CD14-positive monocyte (primary cell): ENCODE results near the gene RUNDC3A. TPM values are rescaled to one million over a fixed set of nuclear protein-coding genes. Genes with fewer than 3 reads are reported as not detected.
"Not testable (repeated sequence)": the region's sequence is repeated elsewhere in the genome, so short reads cannot be mapped to it uniquely, and the experiment has no call there.

Experiments used
- DNase-seq, 3 donors: peaks; one replicate each; pipeline ENCODE4 v3.0.0-alpha.2; 2011 to 2022
- H2AFZ ChIP-seq: 2 replicates; pipeline ENCODE4 v1.6.0; 2012; ENCODE audit warnings: mild to moderate bottlenecking, low read depth, low read length, inconsistent platforms; ENCODE audit not compliant: insufficient read depth, poor library complexity, severe bottlenecking
- H3K27ac ChIP-seq, 2 donors: 1 replicate in 1 of 2; 2 replicates in 1 of 2; pipeline ENCODE4 v1.5.1; 2012 to 2013; ENCODE audit warnings: low read length in 2 of 2, control low read depth in 1 of 2, inconsistent platforms in 1 of 2, low read depth in 1 of 2, mild to moderate bottlenecking in 1 of 2
- H3K27me3 ChIP-seq, 2 donors: one replicate each; pipeline versions ENCODE4 v1.6.0 to v1.6.1; 2011 to 2013; ENCODE audit warnings: low read length in 2 of 2; ENCODE audit not compliant: control insufficient read depth in 2 of 2, insufficient read depth in 2 of 2
- H3K36me3 ChIP-seq, 2 donors: replicated peaks in 1 of 2; 1 replicate in 1 of 2; 2 replicates in 1 of 2; pipeline versions ENCODE4 v1.5.1 to v1.6.1; 2012 to 2013; ENCODE audit warnings: low read length in 2 of 2, control low read depth in 1 of 2, inconsistent platforms in 1 of 2, mild to moderate bottlenecking in 1 of 2; ENCODE audit not compliant: insufficient read depth in 2 of 2, control insufficient read depth in 1 of 2
- H3K4me1 ChIP-seq, 2 donors: 1 replicate in 1 of 2; 2 replicates in 1 of 2; pipeline versions ENCODE4 v1.5.1 to v1.6.1; 2012 to 2013; ENCODE audit warnings: low read length in 2 of 2, control low read depth in 1 of 2, inconsistent platforms in 1 of 2, mild to moderate bottlenecking in 1 of 2, moderate library complexity in 1 of 2; ENCODE audit not compliant: insufficient read depth in 2 of 2, control insufficient read depth in 1 of 2
- H3K4me2 ChIP-seq: replicated peaks from 2 replicates; pipeline ENCODE3; 2012; ENCODE audit warnings: low read length, moderate library complexity, mild to moderate bottlenecking; ENCODE audit not compliant: poor library complexity, severe bottlenecking; ENCODE audit errors: extremely low read depth
- H3K4me3 ChIP-seq, 3 experiments: fragments of 200-600 bp in 1 of 3; sonication (generic) in 1 of 3; replicated peaks in 1 of 3; 1 replicate in 2 of 3; 2 replicates in 1 of 3; pipeline ENCODE4 v1.5.1; 2011 to 2013; ENCODE audit warnings: low read length in 3 of 3, mild to moderate bottlenecking in 3 of 3, control low read depth in 2 of 3, low read depth in 2 of 3, inconsistent platforms in 1 of 3, moderate library complexity in 1 of 3
- H3K79me2 ChIP-seq: 2 replicates; pipeline ENCODE4 v1.6.0; 2012; ENCODE audit warnings: mild to moderate bottlenecking, control low read depth, inconsistent platforms, low read length, moderate library complexity; ENCODE audit not compliant: insufficient read depth
- H3K9ac ChIP-seq: 2 replicates; pipeline ENCODE4 v1.6.0; 2017; ENCODE audit warnings: low read length, mild to moderate bottlenecking; ENCODE audit not compliant: insufficient read depth, poor library complexity, severe bottlenecking
- H3K9me3 ChIP-seq, 2 donors: replicated peaks in 1 of 2; 1 replicate in 1 of 2; 2 replicates in 1 of 2; pipeline versions ENCODE4 v1.5.1 to v1.6.1; 2012 to 2013; ENCODE audit warnings: low read length in 2 of 2, control low read depth in 1 of 2; ENCODE audit not compliant: control insufficient read depth in 1 of 2, insufficient read depth in 1 of 2
- H4K20me1 ChIP-seq: 2 replicates; pipeline ENCODE4 v1.6.0; 2012; ENCODE audit warnings: mild to moderate bottlenecking, low read length, control low read depth, moderate library complexity; ENCODE audit not compliant: insufficient read depth
- H3K27ac Mint-ChIP-seq, 7 donors: one replicate each; pipeline ENCODE4 v1.8.0; 2020; ENCODE audit warnings: mild to moderate bottlenecking in 7 of 7, mixed read lengths in 7 of 7, moderate library complexity in 6 of 7, inconsistent platforms in 2 of 7
- H3K27me3 Mint-ChIP-seq, 3 donors: one replicate each; pipeline ENCODE4 v1.8.0; 2021 to 2022; ENCODE audit warnings: low read depth in 3 of 3, mild to moderate bottlenecking in 3 of 3, mixed read lengths in 3 of 3, moderate library complexity in 3 of 3, inconsistent platforms in 1 of 3
- H3K36me3 Mint-ChIP-seq, 2 donors: one replicate each; pipeline ENCODE4 v1.8.0; 2020; ENCODE audit warnings: mixed read lengths in 2 of 2, inconsistent platforms in 1 of 2, mild to moderate bottlenecking in 1 of 2
- H3K4me1 Mint-ChIP-seq: one replicate; pipeline ENCODE4 v1.8.0; 2020; ENCODE audit warnings: mild to moderate bottlenecking, mixed read lengths
- H3K4me3 Mint-ChIP-seq, 2 donors: one replicate each; pipeline ENCODE4 v1.8.0; 2020; ENCODE audit warnings: mild to moderate bottlenecking in 2 of 2, mixed read lengths in 2 of 2, moderate library complexity in 1 of 2
- H3K9me3 Mint-ChIP-seq, 7 donors: one replicate each; pipeline ENCODE4 v1.8.0; 2020 to 2022; ENCODE audit warnings: mixed read lengths in 7 of 7, mild to moderate bottlenecking in 6 of 7, moderate library complexity in 6 of 7, inconsistent platforms in 2 of 7
- CTCF ChIP-seq: fragments of 200-600 bp; IDR thresholded peaks from one replicate; pipeline ENCODE4 v1.8.0; 2022; ENCODE audit warnings: antibody characterized with exemption, mild to moderate bottlenecking
- WGBS: methylation state at CpG from one replicate; pipeline ENCODE4 v1.1.5; 2013; ENCODE audit warnings: missing lambda C conversion rate; ENCODE audit not compliant: insufficient coverage; 5-methylcytosine and 5-hydroxymethylcytosine counted together
- intact Hi-C, 2 donors: fragments of 100-400 bp; cut with micrococcal nuclease; formaldehyde crosslinking; loops; one replicate each; pipeline versions ENCODE4 v1.15.0 to v1.15.1; 2023
- polyA plus RNA-seq, 3 donors: library from polyadenylated mRNA; depleted of rRNA in 1 of 3; unstranded in 2 of 3; stranded (reverse) in 1 of 3; fragments of 300-500 nt in 2 of 3; fragments of >200 nt in 1 of 3; fragmentation: Illumina TruSeq in 2 of 3; gene quantifications; 1 replicate in 2 of 3; 2 replicates in 1 of 3; pipeline ENCODE4 v1.2.3, GENCODE V29; 2012 to 2021

The RUNDC3A gene
- polyA plus RNA-seq, 3 donors = 0.22 to 0.35 TPM; not detected in 1

- peak overlapping the region; percentile 93 to 99 (median 98) for H3K27ac Mint-ChIP-seq
- peaks cover 58 to 69% of the 10 kb centered on the region in 2 donors for H3K4me1 ChIP-seq
- peak; percentile 77 for TF ChIP-seq CTCF
- H3K4me2 ChIP-seq = peak overlapping the region; percentile 88
- peaks cover 18 to 19% of the 10 kb centered on the region in 2 donors for H3K36me3 ChIP-seq
- H2AFZ ChIP-seq = peak overlapping the region; percentile 39
- H3K4me3 Mint-ChIP-seq = peak overlapping the region; percentile 96 to 99
- H3K36me3 Mint-ChIP-seq = peaks cover 27 to 30% of the 10 kb centered on the region in 2 donors
- DNase-seq = peak in 2 of 3 donors; percentile 81 to 93
- intact Hi-C loops = loop anchor here in 1 of 2 donors (2.0 to 5.0 kb wide), 4 partner anchors 21 to 143 kb away; partner anchors contain the start of genes SLC25A39 and UBTF
- H3K27me3 Mint-ChIP-seq = peaks cover 0 to 2% (median 0%) of the 10 kb centered on the region in 3 donors
- peak overlapping the region; percentile 71 to 98 (median 92) for H3K4me3 ChIP-seq
- H3K27ac ChIP-seq = peak overlapping the region; percentile 88 to 98
- H3K9me3 ChIP-seq = peaks cover 0 to 1% of the 10 kb centered on the region in 2 donors
- H3K4me1 Mint-ChIP-seq = peaks cover 64% of the 10 kb centered on the region
- WGBS = 0% methylated on average over 3 of the region's 21 CpGs
- H3K9me3 Mint-ChIP-seq = peaks cover 0 to 7% (median 2%) of the 10 kb centered on the region in 7 donors
- H3K9ac ChIP-seq = peak overlapping the region; percentile 87
- peaks cover 55% of the 10 kb centered on the region for H4K20me1 ChIP-seq
- no peaks in the 10 kb centered on the region for H3K27me3 ChIP-seq
- H3K79me2 ChIP-seq = peaks cover 65% of the 10 kb centered on the region
Observed at GRCh38 chr17:44345454-44346026, 37.1 kb downstream of the RUNDC3A start.

- Histone ChIP-seq H3K4me3 (peak overlapping the region; percentile 71 to 98 (median 92)), H3K36me3 (peaks cover 25 to 27% of the 10 kb centered on the region in 2 donors), H3K9ac (peak overlapping the region; percentile 87), H3K27me3 (no peaks in the 10 kb centered on the region), H3K27ac (peak overlapping the region; percentile 88 to 98), H3K79me2 (peaks cover 67% of the 10 kb centered on the region), H3K4me1 (peaks cover 57 to 69% of the 10 kb centered on the region in 2 donors), H3K4me2 (peak overlapping the region; percentile 88), H4K20me1 (peaks cover 62% of the 10 kb centered on the region), H3K9me3 (no peaks in the 10 kb centered on the region), H2AFZ (peak overlapping the region; percentile 39)
- Mint-ChIP-seq H3K27ac (peak overlapping the region; percentile 93 to 99 (median 98)), H3K27me3 (peaks cover 0 to 2% (median 0%) of the 10 kb centered on the region in 3 donors), H3K4me3 (peak overlapping the region; percentile 96 to 99), H3K36me3 (peaks cover 34 to 37% of the 10 kb centered on the region in 2 donors), H3K4me1 (peaks cover 60% of the 10 kb centered on the region), H3K9me3 (peaks cover 0 to 3% (median 0%) of the 10 kb centered on the region in 7 donors)
- DNase-seq = no peak
- 71% methylated on average over 6 of the region's 13 CpGs for WGBS
- intact Hi-C loops = loop anchor here in 1 of 2 donors (5.0 kb wide), 2 partner anchors 69 to 144 kb away; no protein-coding TSS in a partner anchor
- peak; percentile 26 for TF ChIP-seq CTCF
Observed at GRCh38 chr17:44346064-44346844, 37.9 kb downstream of the RUNDC3A start.

GRCh38 chr17:44347206-44348055 is 39.0 kb downstream of the RUNDC3A start:
- H3K9me3 Mint-ChIP-seq, H3K9me3 ChIP-seq, H3K27me3 Mint-ChIP-seq, H2AFZ ChIP-seq, DNase-seq, H3K27me3 ChIP-seq: not testable (repeated sequence)
- intact Hi-C loops = loop anchor here in 1 of 2 donors (5.0 kb wide), 2 partner anchors 70 to 145 kb away; no protein-coding TSS in a partner anchor
- Mint-ChIP-seq H3K36me3 (peaks cover 45 to 48% of the 10 kb centered on the region in 2 donors), H3K4me1 (peaks cover 64% of the 10 kb centered on the region), H3K27ac (peak overlapping the region; percentile 93 to 98 (median 93)), H3K4me3 (peak overlapping the region; percentile 27 to 82)
- peaks cover 37 to 38% of the 10 kb centered on the region in 2 donors for H3K36me3 ChIP-seq
- H3K9ac ChIP-seq = peak overlapping the region; percentile 18
- peaks cover 57 to 77% of the 10 kb centered on the region in 2 donors for H3K4me1 ChIP-seq
- H3K4me3 ChIP-seq = peak overlapping the region in 1 of 3 experiments; percentile 92
- 72% methylated on average over 5 of the region's 18 CpGs for WGBS
- H4K20me1 ChIP-seq = peaks cover 74% of the 10 kb centered on the region
- peak overlapping the region; percentile 88 to 98 for H3K27ac ChIP-seq
- H3K79me2 ChIP-seq = peaks cover 67% of the 10 kb centered on the region
- H3K4me2 ChIP-seq = peak overlapping the region; percentile 88
